HG02763 (cell line): ENCODE results near the gene OS9.

ENCODE experiments used
- ATAC-seq: cut with Tn5 transposase; IDR thresholded peaks from one replicate; pipeline ENCODE4 v1.9.1; 2021; ENCODE audit warnings: mild to moderate bottlenecking, moderate library complexity; ENCODE audit not compliant: unreplicated experiment

The OS9 gene

DNA sequence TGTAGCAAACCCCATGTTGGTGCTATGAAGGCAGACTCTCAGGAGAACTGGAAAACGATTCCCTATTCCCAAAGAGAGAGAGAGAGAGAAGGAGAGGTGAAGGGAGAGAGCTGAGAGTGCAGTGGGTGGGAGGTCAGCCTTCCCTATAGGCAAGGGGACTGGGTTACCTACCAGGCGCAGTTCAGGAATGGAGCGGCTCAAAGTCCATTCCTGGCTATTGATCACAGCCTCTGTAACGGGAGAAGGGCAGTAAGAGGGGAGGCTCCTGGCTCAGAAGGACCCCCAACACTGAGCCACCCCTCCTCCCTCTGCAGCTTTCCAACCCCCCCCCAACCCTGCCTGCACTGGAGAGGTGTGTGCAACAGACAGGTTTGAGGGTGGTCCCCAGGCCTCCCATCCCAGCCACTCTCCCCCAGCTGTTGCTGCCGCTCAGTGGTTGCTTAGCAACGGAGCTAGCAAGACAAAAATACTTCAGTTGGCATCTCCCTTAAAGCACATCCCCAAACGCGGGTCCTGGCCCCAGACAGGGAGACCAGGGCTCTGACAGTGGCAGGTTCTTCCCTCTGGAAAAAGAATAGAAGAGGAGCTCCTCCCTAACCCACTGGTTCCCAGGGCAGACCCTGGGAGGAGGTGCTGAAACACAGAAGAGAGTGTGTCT is 41.4 kb downstream of the OS9 start:
- ATAC-seq: no peak

DNA sequence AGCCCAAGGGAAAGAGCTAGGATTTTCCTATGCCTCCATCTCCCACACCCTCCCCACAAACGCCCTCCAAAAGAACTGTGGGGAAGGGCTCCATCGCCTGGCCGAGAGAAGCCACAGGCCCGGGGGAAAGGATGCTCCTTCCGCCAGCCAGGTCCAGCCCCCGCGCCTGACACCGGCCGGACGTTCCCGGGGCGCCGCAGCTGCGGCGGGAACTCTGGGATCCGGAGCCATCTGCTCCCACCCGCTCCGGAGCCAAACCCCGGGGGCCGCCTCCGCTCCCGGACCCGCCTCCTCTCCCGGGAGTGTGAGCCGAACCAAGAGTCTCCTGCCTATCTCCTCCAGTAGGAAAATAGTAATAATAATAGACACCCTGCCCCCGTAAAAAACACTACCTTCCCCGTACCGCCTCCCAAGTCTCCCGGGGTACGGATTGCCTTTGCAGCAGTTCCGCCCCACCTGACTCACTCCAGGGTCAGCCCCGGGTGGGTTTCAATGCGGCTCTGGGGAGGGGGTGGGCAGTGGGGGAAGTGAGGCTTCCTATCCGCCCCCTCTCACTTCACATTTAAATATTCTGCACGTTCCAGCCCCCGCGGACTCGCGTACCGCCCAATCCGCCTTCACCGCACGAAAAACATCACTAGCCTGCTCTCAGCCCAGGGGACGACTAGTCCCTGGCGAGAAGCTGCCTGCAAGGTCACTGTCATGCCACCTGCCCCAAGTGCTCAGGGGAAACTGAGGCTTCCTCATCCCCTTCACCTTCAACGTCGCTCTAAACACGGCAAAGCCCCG is 42.2 kb downstream of the OS9 start:
- ATAC-seq: no peak

DNA sequence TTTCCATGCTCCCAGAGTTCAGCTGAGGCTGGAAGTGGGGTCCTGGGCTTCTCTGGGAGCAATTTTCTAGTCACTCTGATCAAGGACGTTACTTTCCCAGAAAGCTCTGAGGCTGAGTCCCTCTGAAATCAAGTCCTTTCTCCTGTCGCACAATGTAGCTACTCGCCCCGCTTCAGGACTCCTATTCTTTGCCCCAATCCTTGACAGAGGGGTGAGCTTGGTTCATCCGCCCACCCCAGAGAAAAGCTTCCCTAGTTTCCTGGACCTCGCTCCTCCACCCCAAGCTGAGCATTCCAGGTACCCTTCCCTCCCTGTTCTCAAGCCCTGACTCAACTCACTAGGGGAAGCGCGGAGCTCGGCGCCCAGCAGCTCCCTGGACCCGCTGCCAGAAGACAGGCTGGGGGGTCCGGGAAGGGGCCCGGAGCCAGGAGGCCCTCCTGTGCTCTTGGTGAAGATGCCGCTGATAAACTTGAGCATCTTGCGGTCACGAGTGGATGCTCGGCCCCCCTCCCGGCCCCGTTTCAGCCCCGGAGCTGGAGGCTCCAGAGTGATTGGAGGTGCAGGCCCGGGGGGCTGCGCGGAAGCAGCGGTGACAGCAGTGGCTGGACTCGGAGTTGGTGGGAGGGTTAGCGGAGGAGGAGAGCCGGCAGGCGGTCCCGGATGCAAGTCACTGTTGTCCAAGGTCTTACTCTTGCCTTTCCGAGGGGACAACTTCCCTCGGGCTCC is 43.0 kb downstream of the OS9 start:
- no peak for ATAC-seq

DNA sequence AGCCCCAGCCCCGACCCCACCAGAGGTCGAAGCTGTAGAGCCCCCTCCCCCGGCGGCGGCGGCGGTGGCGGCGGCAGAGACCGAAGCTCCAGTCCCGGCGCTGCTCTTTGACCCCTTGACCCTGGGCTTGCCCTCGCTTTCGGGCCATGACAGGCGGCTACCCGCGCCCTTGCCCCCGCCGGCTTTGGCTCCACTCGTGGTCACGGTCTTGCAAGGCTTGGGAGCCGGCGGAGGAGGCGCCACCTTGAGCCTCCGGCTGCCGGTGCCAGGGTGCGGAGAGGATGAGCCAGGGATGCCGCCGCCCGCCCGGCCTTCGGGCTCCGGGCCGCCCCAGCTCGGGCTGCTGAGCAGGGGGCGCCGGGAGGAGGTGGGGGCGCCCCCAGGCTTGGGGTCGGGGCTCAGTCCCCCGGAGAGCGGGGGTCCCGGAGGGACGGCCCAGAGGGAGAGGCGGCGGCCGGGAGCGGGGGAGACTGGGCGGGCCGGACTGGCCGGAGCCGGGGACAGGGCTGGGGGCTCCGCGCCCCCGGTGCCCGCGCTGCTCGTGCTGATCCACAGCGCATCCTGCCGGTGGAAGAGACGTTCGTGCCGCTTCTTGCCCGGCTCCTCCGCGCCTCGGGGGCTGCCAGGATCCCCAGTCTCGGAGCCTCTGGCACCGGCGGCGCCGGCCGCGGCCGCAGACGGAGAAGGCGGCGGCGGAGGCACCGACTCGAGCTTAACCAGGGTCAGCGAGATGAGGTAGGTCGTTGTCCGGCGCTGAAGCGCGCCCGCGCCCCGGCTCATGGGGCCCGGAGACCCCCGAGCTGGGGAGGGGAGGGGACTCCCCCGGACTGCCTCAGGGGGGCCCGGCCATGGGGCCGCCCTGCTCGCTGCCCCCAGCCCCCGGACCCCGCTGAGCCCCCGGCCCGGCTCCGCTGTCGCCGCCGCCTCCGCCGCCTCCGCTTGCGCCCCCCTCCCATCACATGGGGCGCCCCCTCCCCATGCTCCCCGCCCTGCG is 43.8 kb downstream of the OS9 start:
- no peak for ATAC-seq

DNA sequence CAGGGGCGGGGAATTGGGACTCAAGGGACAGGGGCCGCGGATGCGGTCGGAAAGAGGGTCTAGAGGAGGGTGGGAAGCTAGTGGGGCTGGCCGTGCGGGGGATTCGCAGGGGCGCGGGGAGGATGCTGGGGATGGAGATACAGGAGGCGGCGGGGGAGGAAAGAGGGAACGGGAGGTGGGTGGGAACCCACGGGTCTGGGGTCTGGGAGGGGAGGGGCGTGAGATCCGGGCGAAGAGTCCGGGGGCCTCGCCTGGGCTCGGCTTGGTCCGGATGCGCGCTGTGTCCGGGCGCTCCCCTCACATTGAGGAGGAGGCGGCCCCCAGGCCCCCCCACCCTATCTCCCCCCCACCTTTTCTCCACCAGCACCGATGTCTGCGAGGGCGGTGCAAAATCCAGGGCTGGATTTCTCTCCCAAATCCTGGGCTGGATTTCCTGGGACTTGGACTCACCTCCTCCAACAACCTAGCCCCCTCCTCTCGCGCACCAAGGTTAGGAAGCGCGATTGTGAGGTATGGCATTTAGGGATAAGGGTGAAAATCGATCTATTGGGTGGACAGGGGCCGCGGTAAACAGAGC is 44.8 kb downstream of the OS9 start, which contains the start of gene AGAP2:
Gene AGAP2 (minus strand): TSS at position 82 of the 577 bp plus-strand sequence. CDS start 496 bp downstream, outside the sequence.
- ATAC-seq: no peak

DNA sequence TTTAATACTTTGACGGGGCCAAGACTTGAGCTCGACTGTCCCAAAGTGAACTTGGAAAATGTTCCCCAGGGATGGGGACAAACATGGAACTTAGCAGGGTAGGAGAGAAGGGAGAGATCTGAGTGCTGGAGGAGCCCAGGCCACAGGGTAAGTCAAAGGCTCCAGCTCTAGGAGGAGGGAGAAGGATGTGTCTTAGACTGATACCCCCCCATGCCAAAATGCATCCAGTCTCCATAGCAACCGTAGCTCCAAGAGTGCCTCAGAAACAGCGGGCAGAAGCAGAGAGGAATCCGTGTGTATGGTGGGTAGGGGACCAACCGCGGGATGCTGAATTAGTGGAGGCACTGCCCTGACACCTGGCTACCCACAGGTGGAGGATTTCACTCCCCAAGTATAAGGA is 45.5 kb downstream of the OS9 start:
- no peak for ATAC-seq

DNA sequence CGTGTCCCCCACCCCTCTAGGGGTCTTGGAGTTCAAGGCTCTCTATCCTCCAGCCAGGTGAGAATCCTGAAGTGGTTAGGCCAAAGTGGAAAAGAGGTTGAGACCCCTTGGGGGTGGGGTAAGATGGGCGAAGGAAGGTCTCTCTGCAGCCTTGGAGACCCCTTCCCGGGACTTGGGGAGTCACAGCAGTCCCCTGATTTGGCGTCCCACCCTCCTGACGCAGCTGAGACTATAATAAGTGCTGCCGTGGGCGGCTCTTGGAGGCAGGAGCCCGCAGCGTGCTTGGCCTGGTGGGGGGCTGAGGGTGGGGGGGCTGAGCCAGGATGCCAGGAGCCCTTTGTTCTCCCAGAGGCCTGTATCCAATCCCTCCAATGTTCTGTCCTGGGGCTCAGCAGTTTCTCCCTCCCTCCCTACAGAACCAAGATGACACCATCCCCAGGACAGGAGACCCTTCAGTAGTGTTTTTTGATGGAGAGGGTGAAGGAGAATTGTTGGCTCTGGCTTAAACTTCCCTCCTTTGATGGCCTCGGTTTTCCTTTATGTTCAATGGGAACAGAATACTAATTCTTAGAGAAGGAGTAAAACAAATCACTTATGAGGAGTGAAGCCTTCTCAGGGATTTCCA is 46.1 kb downstream of the OS9 start:
- ATAC-seq: no peak

DNA sequence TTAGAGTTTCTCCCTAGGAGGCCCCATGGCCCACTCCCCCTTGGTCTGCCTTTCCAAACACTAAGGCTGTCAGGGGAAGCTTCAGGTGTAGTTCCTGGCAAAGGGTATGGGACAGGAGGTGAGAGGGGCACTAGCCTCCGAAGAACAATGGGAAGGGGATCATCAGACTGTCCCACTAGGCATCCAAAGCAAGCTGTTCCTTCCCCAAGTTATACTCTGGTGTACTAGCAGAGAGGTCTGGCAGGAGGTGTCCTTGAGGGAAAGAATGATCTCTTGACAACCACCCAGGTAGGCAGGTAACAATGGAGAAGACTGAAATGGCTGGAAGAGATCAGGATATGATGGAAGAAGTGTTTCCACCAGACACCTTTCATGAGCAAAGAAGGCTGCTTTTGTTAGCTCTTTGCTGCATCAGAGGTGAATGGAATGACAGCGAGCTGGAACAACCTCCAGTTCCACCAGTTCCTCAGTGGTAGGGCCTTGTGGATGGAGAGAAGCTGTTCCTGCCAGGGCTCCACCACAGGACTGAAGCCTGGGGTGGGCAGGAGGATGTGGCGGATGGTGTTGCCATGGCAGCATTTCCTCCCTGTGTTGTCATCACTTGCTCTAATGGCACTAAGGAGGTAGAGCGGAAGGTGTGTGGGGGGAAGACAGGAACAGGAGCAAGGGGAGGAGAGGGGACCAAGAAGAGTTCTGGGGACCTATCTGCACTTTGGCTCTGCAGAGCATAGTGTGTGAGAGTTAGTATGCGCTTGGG is 46.9 kb downstream of the OS9 start:
- peak; percentile 37 for ATAC-seq

DNA sequence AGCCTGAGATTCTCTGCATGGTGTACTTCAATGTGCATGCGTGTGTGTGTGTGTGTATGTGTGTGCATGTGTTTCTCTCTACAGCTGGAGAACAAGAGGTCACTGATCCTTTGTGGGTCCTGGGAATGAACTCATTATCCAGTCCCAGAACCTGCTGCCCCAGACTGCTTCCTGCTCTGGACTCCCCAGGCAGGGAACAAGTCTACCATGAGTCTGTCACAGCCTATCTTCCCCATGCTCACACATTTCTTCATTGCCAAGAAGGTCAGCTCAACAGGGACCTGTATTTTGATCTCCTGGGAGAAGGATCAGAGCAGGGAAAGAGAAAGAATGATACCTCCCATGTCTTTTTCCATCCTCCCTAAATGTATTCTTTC is 47.5 kb downstream of the OS9 start:
- ATAC-seq: no peak

DNA sequence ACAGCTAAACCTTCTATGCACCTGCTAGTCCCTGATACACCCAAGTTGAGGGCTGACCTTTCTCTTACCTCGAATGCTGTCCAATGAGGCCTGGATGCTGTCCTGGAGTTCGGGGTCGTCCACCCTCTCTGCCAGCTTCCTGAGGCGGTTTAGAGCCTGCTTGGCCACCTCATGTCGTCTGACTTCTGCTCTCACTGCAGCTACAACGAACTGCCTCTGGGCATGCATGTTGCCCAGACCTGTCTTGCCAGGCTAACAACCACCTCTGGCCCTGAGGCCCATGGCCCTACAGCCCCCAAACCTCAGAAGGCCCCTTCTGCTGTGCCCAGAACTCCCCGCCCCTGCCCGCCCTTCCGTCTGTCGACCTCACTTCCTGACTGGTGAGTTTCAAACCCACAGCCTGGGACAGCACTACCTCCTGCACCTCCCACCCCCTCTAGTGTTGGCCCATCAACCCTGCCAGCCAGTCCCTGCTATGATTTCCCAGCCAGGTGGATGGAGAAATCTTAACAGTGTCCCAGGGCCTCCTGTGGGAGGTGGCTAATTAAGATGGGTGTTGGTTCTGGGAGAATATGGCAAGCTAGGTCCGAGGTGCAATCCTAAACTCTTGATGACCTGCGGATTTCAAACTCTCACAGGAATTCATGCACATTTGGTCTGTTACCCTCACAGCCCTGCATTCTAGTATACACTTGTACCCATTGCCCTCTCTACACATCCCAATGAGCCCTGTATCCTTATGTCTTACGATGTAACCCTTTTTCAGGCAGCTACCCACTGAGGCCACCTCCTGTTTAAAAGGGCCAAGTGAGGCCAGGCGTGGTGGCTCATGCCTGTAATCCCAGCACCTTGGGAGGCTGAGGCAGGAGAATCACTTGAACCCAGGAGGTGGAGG is 48.2 kb downstream of the OS9 start:
- ATAC-seq: peak; percentile 50

DNA sequence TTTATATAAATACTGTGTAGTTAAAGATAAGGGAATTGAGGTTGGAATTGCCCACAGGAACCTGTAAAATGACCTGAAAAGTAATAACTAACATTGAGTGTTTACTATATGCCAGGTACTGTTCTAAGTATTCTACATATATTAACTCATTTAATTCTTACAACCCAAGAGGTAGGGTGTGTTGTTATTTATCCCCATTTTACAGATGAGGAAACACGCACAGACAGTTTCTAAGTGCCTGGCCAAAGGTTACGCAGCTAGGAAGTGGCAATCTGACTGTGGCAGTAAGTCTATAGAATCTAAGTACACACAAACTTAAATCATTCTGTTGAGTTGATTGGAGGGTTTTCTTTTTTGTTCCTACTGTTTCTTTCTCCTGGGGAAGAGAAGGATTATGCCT is 49.8 kb downstream of the OS9 start:
- no peak for ATAC-seq

DNA sequence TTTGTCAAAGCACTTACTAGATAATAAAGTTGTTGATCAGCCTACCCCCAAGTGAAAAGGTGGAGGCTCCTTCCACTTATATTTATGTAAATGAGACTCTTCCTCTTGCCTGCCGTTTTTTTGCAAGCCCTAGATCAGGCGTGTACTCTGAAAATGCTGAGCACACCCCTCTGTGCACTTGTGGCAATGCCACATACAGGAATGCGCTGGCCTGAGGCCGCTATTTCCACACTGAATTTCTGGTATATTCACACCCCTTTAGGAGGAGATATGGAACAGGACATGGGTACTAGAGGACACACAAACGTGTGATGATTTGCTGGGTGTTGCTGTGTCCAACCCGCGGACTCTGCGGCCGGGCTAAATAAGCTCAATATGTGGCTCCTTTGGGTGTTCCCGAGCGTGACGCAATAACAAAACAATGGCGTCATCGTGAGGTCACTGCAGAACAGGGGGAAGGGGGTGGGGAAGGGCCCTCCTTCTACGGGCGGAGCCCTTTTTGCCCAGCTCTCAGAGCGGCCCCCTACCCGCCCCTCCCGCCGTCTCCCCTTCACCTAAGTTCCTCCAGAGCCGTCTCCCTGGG is 50.4 kb downstream of the OS9 start:
- peak; percentile 30 for ATAC-seq

DNA sequence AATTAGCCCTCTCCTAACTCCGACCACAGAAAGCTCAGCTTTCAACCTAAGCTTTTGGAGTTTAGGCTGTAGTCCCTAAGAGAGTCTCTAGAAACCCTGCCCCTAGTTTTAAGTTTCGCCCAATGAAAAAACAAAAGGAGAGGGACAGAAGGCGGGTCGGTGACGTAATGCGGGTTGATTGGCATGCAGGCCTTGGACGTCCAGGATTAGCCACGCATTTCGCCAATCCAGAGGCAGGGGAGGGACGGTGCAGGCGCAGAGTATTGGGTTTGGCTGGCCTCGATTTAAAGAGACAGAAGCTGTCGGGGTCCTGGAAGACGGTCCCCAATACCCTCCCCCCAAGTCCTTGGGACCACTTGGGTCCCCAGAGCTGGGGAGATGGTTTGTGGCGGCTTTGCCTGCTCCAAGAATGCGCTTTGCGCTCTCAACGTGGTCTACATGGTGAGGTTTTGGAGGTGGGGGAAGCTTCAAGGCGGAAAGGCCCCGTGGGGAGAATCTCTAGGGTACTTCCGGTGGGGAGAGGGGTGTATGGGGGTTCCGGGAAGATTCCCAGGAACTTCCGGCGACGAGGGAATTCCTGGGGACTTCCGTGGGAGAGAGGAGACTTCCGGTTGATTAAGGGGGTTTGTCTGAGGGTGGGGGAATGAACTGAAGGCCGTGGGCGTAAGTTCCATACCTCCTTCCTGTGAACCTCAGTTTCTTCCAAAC is 51.0 kb downstream of the OS9 start, which contains the start of gene TSPAN31:
Gene TSPAN31 (plus strand): TSS at position 263 of the 708 bp plus-strand sequence. CDS start 116 bp downstream, at position 379.
- peak; percentile 83 for ATAC-seq

DNA sequence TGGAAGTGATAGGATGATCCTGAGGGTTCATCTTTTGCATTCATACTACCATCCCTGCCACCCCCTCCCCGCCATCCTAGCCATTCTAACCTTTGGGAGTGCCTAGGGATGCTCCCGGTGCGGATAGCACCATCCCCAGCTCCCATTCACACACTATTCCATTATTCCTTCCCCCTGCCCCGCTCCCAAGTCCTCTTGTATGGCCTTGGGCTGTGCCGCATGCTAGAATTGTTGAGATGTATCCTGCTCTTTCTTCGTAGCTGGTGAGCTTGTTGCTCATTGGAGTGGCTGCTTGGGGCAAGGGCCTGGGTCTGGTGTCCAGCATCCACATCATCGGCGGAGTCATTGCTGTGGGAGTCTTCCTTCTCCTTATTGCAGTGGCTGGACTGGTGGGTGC is 51.6 kb downstream of the OS9 start:
- ATAC-seq: no peak

DNA sequence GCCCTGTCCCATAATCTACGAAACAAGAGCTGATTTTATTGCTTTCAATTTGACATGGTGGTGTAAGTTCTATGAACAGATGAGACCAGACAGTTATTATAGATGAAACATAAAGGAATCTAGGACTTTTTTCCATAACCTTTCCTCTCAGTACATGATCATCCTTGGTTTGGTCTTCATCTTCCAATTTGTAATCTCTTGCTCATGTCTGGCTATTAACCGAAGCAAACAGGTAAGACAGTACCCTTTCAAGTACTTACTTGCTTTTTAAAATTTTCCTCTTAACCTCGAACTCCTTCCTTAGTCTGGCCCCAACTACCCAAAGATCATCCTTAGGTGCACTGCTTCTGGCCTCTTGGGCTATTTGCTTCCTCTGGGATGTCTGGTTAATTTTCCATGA is 52.1 kb downstream of the OS9 start:
- no peak for ATAC-seq

DNA sequence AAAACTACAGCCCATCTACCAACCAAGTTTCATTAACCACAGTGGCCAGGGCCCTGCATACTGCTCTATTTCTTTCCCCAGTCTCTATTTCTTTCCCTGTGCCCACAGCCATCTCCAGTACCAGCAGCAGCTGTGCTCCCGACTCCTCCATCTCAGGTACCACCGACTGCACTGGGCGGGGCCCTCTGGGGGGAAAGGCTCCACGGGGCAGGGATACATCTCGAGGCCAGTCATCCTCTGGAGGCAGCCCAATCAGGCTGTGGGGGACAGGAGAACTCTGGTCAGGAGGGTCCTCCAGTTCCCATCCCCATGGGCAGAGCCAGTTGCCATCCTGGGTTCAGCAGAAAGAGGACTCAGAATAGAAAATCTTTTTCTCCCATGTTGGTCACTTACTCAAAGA is 55.1 kb downstream of the OS9 start:
- no peak for ATAC-seq
